ENCODE results near the gene MED15. TPM values are rescaled to one million over a fixed set of nuclear protein-coding genes. Genes with fewer than 3 reads are reported as not detected.

The MED15 gene
- total RNA-seq, 1 donor from 2014 or later, result 105 TPM

GRCh38 chr22:20588092-20588842, 80.9 kb downstream of the MED15 start:
- intact Hi-C loops (cut with DNase I), result no loop called here
- no peak for ATAC-seq
- H3K4me3 ChIP-seq, result no peak overlapping the region

GRCh38 chr22:20588843-20589581, 81.6 kb downstream of the MED15 start:
- TF ChIP-seq CTCF (IDR thresholded peaks at IDR 0.05), result no peak
- Histone ChIP-seq H3K4me1 (no peaks in the 10 kb centered on the region), H3K27me3 (ENCODE audit: low read depth) (no peaks in the 10 kb centered on the region), H3K36me3 (peaks cover 42% of the 10 kb centered on the region), H3K4me3 (no peak overlapping the region), H3K27ac (no peak overlapping the region), H3K9me3 (no peaks in the 10 kb centered on the region)
- intact Hi-C loops (cut with DNase I), result no loop called here
- no peak for DNase-seq
- no peak for ATAC-seq

More at GRCh38 chr22:20588092-20588842, 80.9 kb downstream of the MED15 start:
- DNase-seq, result no peak
- Histone ChIP-seq H3K27ac (no peak overlapping the region), H3K27me3 (ENCODE audit: low read depth) (no peaks in the 10 kb centered on the region), H3K36me3 (peaks cover 49% of the 10 kb centered on the region), H3K9me3 (no peaks in the 10 kb centered on the region), H3K4me1 (no peaks in the 10 kb centered on the region)
- no peak for TF ChIP-seq CTCF (IDR thresholded peaks at IDR 0.05)

GRCh38 chr22:20589614-20590476, 82.4 kb downstream of the MED15 start:
- no peak for ATAC-seq
- no peak for DNase-seq
- Histone ChIP-seq H3K9me3 (no peaks in the 10 kb centered on the region), H3K4me1 (no peaks in the 10 kb centered on the region), H3K36me3 (peaks cover 33% of the 10 kb centered on the region), H3K27ac (no peak overlapping the region), H3K4me3 (no peak overlapping the region), H3K27me3 (ENCODE audit: low read depth) (no peaks in the 10 kb centered on the region)
- no peak for TF ChIP-seq CTCF (IDR thresholded peaks at IDR 0.05)
- intact Hi-C loops (cut with DNase I), result no loop called here

- Histone ChIP-seq H3K27me3 (ENCODE audit: low read depth) (no peaks in the 10 kb centered on the region), H3K4me1 (no peaks in the 10 kb centered on the region), H3K27ac (no peak overlapping the region), H3K9me3 (no peaks in the 10 kb centered on the region), H3K4me3 (no peak overlapping the region), H3K36me3 (peaks cover 25% of the 10 kb centered on the region)
- TF ChIP-seq CTCF (IDR thresholded peaks at IDR 0.05), result no peak
- ATAC-seq, result no peak
- intact Hi-C loops (cut with DNase I), result no loop called here
- DNase-seq, result no peak
These were observed 83.3 kb downstream of the MED15 start for GRCh38 chr22:20590477-20591294.

GRCh38 chr22:20591295-20591645, 83.9 kb downstream of the MED15 start:
- no peaks in the 10 kb centered on the region for H3K27me3 ChIP-seq (ENCODE audit: low read depth)
- ATAC-seq, result no peak
- no peaks in the 10 kb centered on the region for H3K9me3 ChIP-seq
- peaks cover 19% of the 10 kb centered on the region for H3K36me3 ChIP-seq
- no peak overlapping the region for H3K27ac ChIP-seq
- no peak for TF ChIP-seq CTCF (IDR thresholded peaks at IDR 0.05)
- no peak overlapping the region for H3K4me3 ChIP-seq
- no peaks in the 10 kb centered on the region for H3K4me1 ChIP-seq
- no peak for DNase-seq
- intact Hi-C loops (cut with DNase I), result no loop called here
